Ammon's horn (tissue), 1 donor: Measurements from ENCODE around the gene TNPO3.
"Not testable (repeated sequence)": the region's sequence is repeated elsewhere in the genome, so short reads cannot be mapped to it uniquely, and the experiment has no call there.

Experiments
- DNase-seq: peaks from one replicate; pipeline ENCODE4 v3.0.0-alpha.2; 2016; ENCODE audit warnings: low spot score

The TNPO3 gene

GRCh38 chr7:129069021-129069420 lies 14.1 kb upstream of the TNPO3 start:
- no peak for DNase-seq

- no peak for DNase-seq
Measured at GRCh38 chr7:129067943-129068548, 13.1 kb upstream of the TNPO3 start.

GRCh38 chr7:129067132-129067561 lies 12.2 kb upstream of the TNPO3 start:
- not testable (repeated sequence) for DNase-seq

- no peak for DNase-seq
Measured at GRCh38 chr7:129066290-129067131, 11.6 kb upstream of the TNPO3 start.

GRCh38 chr7:129055861-129056464 lies 1.1 kb upstream of the TNPO3 start:
- DNase-seq: no peak

- no peak for DNase-seq
Measured at GRCh38 chr7:129055294-129055816, 444 bp upstream of the TNPO3 start.

- DNase-seq: no peak
Measured at GRCh38 chr7:129053938-129054437, 923 bp downstream of the TNPO3 start.

GRCh38 chr7:129052441-129052840 lies 2.5 kb downstream of the TNPO3 start:
- no peak for DNase-seq

GRCh38 chr7:129051459-129051858 lies 3.5 kb downstream of the TNPO3 start:
- not testable (repeated sequence) for DNase-seq

GRCh38 chr7:129047761-129048160 lies 7.2 kb downstream of the TNPO3 start:
- DNase-seq: no peak

- DNase-seq: no peak
Measured at GRCh38 chr7:129045682-129046081, 9.2 kb downstream of the TNPO3 start.

GRCh38 chr7:129043012-129043411 lies 11.9 kb downstream of the TNPO3 start:
- no peak for DNase-seq

GRCh38 chr7:129041142-129042085 lies 13.5 kb downstream of the TNPO3 start:
- no peak for DNase-seq

- DNase-seq: not testable (repeated sequence)
Measured at GRCh38 chr7:129038468-129038867, 16.4 kb downstream of the TNPO3 start.

GRCh38 chr7:129037585-129037984 lies 17.3 kb downstream of the TNPO3 start:
- DNase-seq: no peak

- DNase-seq: no peak
Measured at GRCh38 chr7:129032017-129032416, 22.9 kb downstream of the TNPO3 start.

GRCh38 chr7:129030440-129030839 lies 24.5 kb downstream of the TNPO3 start:
- DNase-seq: no peak

- no peak for DNase-seq
Measured at GRCh38 chr7:129024125-129024524, 30.8 kb downstream of the TNPO3 start.

GRCh38 chr7:129021656-129022055 lies 33.3 kb downstream of the TNPO3 start:
- DNase-seq: no peak

- no peak for DNase-seq
Measured at GRCh38 chr7:129017933-129018538, 36.9 kb downstream of the TNPO3 start.

- no peak for DNase-seq
Measured at GRCh38 chr7:129017264-129017663, 37.6 kb downstream of the TNPO3 start.
